Activated naive CD8-positive, alpha-beta T cell treated with anti-CD3 and anti-CD28 coated beads, Interleukin-2, amount 50 U/mL, for 24 hours (primary cell): ENCODE results near the gene ZDBF2.
"Not testable (repeated sequence)": the region's sequence is repeated elsewhere in the genome, so short reads cannot be mapped to it uniquely, and the experiment has no call there.

ENCODE experiments used
- ATAC-seq: fragments of 150-1000 bp; cut with Tn5 transposase; one replicate; pipeline ENCODE4 v1.10.0; 2021
- DNase-seq: peaks from one replicate; pipeline ENCODE4 v3.0.0; 2021
- H3K27ac Mint-ChIP-seq: one replicate; pipeline ENCODE4 v1.8.0; 2021; ENCODE audit warnings: mild to moderate bottlenecking, mixed read lengths
- H3K27me3 Mint-ChIP-seq: one replicate; pipeline ENCODE4 v1.8.0; 2021; ENCODE audit warnings: mixed read lengths
- H3K36me3 Mint-ChIP-seq: one replicate; pipeline ENCODE4 v1.8.0; 2021; ENCODE audit warnings: low read depth, mixed read lengths
- H3K4me1 Mint-ChIP-seq: one replicate; pipeline ENCODE4 v1.8.0; 2021; ENCODE audit warnings: mixed read lengths
- H3K4me3 Mint-ChIP-seq: one replicate; pipeline ENCODE4 v1.8.0; 2021; ENCODE audit warnings: mild to moderate bottlenecking, moderate library complexity, mixed read lengths
- H3K9me3 Mint-ChIP-seq: one replicate; pipeline ENCODE4 v1.8.0; 2021; ENCODE audit warnings: mixed read lengths

The ZDBF2 gene

DNA sequence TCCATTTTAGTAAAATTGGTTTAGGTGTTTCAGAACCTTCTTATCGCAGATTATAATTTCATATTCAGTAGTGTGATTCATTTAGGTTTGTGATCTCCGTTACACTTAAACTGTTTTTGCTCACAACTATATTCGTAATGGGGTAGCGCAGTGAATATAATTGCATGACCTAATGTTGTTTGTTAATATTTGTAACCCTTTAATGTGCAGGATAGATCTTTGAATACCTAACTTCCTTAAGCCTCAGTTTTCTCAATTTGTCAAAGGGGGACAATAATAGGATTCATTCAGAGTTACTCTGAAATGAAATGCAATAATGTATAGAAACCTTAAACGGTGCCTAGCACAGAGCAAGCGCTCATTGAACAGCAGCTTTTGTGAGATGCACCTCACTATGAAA lies 558 bp upstream of the ZDBF2 start:
- H3K27ac Mint-ChIP-seq = peak overlapping the region; percentile 19
- peaks cover 18% of the 10 kb centered on the region for H3K4me1 Mint-ChIP-seq
- no peak for DNase-seq
- H3K36me3 Mint-ChIP-seq = no peaks in the 10 kb centered on the region
- peaks cover 64% of the 10 kb centered on the region for H3K27me3 Mint-ChIP-seq
- ATAC-seq = no peak
- H3K4me3 Mint-ChIP-seq = peak overlapping the region; percentile 63
- H3K9me3 Mint-ChIP-seq = no peaks in the 10 kb centered on the region

GRCh38 chr2:206275312-206276055 lies 1.0 kb downstream of the ZDBF2 start:
- Mint-ChIP-seq H3K36me3 (no peaks in the 10 kb centered on the region), H3K4me1 (peaks cover 18% of the 10 kb centered on the region), H3K27ac (peak overlapping the region; percentile 84), H3K9me3 (no peaks in the 10 kb centered on the region), H3K4me3 (peak overlapping the region; percentile 82), H3K27me3 (peaks cover 56% of the 10 kb centered on the region)
- DNase-seq (peak; percentile 6), ATAC-seq (peak; percentile 13)

DNA sequence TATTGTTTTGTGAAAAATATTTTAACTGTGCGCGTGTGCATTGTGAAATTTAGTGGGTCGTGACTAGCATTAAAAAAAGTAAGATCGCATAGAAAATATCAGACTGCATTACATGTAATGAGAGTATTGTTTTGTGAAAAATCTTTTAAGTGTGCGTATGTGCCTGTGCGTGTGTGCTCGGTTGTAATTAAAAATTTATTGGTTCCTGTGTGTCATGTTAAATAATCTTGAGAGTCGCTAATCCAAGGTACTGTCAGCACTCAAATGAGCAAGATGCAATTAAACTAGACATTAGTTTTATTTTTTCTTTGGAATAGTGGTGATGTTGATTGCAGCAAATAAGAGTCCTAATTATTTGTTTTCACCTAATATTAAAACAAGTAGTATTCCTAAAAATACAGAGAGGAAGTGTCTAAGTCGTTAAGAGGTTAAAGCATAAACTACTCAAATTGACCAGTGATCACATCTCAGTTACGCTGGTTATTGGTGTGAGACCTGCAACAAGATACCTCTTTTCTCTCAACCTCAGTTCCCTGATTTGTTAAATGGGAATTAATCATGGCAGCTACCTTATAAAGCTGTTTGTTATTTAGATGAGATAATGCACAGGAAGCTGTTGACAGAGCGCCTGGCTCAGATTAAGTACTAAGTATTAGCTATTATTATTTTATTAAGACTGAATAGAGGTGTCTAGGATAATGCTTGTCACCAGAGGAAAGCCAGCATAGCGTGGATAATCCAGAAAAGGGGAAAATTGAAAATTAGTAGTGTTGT lies 1.9 kb downstream of the ZDBF2 start:
- Mint-ChIP-seq H3K27me3 (peaks cover 51% of the 10 kb centered on the region), H3K4me3 (peak overlapping the region; percentile 82), H3K9me3 (no peaks in the 10 kb centered on the region), H3K4me1 (peaks cover 18% of the 10 kb centered on the region), H3K36me3 (no peaks in the 10 kb centered on the region), H3K27ac (no peak overlapping the region)
- DNase-seq (no peak), ATAC-seq (no peak)

DNA sequence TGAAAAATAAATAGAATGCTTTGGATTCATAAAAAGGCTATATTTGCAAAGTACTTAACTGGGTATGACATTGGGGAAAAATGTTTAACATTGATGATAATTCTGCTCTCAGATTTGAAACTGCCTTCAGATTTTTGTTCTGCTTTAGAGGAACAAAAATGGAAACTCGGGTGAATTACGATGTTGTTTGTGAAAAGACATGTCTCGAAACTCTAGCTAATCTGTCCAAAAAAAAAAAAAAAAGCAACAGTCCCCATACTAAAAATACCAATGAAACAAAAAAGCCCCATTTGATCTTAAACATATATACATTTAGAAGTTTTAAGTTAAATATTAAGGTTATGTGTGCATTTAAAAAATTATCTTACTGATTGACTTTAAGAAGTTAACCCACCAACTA lies 3.0 kb downstream of the ZDBF2 start:
- no peaks in the 10 kb centered on the region for H3K9me3 Mint-ChIP-seq
- H3K4me1 Mint-ChIP-seq = peaks cover 18% of the 10 kb centered on the region
- DNase-seq (no peak), ATAC-seq (no peak)
- H3K27me3 Mint-ChIP-seq = peaks cover 42% of the 10 kb centered on the region
- no peak overlapping the region for H3K4me3 Mint-ChIP-seq
- no peak overlapping the region for H3K27ac Mint-ChIP-seq
- no peaks in the 10 kb centered on the region for H3K36me3 Mint-ChIP-seq

DNA sequence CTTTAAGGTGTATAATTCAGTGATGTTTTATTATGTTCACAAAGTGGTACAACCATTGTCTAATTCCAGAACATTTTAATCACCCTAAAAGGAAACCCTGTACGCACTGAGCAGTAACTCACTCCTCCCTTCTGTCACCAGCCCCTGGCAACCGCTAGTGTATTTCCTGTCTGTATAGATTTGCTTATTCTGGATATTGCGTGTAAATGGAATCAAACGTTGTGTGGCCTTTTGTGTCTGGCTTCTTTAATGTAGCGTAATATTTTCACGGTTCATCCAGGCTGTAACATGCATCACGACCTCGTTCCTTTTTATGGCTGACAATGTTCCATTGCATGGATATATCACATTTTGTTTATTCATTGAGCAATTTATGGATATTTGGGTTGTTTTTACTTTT lies 8.3 kb downstream of the ZDBF2 start:
- Mint-ChIP-seq H3K27me3 (peaks cover 9% of the 10 kb centered on the region), H3K9me3 (peaks cover 17% of the 10 kb centered on the region), H3K36me3 (peaks cover 25% of the 10 kb centered on the region), H3K4me1 (no peaks in the 10 kb centered on the region), H3K27ac (no peak overlapping the region), H3K4me3 (no peak overlapping the region)
- ATAC-seq (no peak), DNase-seq (no peak)

- peaks cover 22% of the 10 kb centered on the region for H3K9me3 Mint-ChIP-seq
- H3K36me3 Mint-ChIP-seq = peaks cover 50% of the 10 kb centered on the region
Measured at GRCh38 chr2:206287197-206287596, 12.7 kb downstream of the ZDBF2 start.

GRCh38 chr2:206289391-206289790 lies 14.9 kb downstream of the ZDBF2 start:
- Mint-ChIP-seq H3K27me3 (no peaks in the 10 kb centered on the region), H3K9me3 (peaks cover 22% of the 10 kb centered on the region), H3K36me3 (peaks cover 43% of the 10 kb centered on the region), H3K4me1 (no peaks in the 10 kb centered on the region), H3K27ac (no peak overlapping the region), H3K4me3 (no peak overlapping the region)
- no peak for DNase-seq
- ATAC-seq = no peak

More at GRCh38 chr2:206287197-206287596, 12.7 kb downstream of the ZDBF2 start:
- H3K4me3 Mint-ChIP-seq = no peak overlapping the region
- ATAC-seq (no peak), DNase-seq (no peak)
- no peaks in the 10 kb centered on the region for H3K4me1 Mint-ChIP-seq
- peaks cover 3% of the 10 kb centered on the region for H3K27me3 Mint-ChIP-seq
- no peak overlapping the region for H3K27ac Mint-ChIP-seq

DNA sequence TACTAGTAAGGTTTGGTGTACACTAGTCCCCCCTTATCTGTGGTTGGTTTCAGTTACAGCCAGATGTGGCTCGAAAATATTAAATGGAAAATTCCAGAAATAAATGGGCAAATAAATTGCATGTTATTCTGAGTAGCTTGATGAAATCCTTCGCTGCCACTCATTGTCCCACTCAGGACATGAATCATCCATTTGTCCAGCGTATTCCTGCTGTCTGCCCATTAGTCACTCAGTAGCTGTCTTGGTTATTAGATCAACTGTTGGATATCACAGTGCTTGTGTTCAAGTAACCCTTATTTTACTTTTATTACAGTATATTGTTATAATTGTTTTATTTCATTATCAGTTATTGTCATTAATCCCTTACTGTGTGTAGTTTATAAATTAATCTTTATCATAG lies 21.7 kb downstream of the ZDBF2 start:
- ATAC-seq (no peak), DNase-seq (no peak)
- Mint-ChIP-seq H3K4me1 (no peaks in the 10 kb centered on the region), H3K27me3 (no peaks in the 10 kb centered on the region), H3K27ac (no peak overlapping the region), H3K4me3 (no peak overlapping the region), H3K36me3 (peaks cover 8% of the 10 kb centered on the region), H3K9me3 (peaks cover 4% of the 10 kb centered on the region)

DNA sequence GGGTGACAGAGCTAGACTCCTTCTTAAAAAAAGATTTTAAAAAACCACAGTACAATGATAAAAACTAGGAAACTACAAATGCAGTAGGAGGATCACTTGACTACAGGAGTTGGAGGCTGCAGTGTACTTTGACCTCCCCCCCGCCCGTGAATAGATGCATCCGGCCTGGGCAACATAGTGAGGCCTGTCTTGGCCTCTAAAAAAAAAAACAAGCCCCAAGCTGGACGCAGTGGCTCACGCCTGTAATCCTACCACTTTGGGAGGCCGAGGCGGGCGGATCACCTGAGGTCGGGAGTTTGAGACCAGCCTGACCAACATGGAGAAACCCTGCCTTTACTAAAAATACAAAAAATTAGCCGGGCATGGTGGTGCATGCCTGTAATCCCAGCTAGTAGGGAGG lies 25.1 kb downstream of the ZDBF2 start:
- not testable (repeated sequence) for DNase-seq, H3K27me3 Mint-ChIP-seq, H3K4me1 Mint-ChIP-seq, ATAC-seq, H3K4me3 Mint-ChIP-seq, H3K27ac Mint-ChIP-seq, H3K9me3 Mint-ChIP-seq, H3K36me3 Mint-ChIP-seq

DNA sequence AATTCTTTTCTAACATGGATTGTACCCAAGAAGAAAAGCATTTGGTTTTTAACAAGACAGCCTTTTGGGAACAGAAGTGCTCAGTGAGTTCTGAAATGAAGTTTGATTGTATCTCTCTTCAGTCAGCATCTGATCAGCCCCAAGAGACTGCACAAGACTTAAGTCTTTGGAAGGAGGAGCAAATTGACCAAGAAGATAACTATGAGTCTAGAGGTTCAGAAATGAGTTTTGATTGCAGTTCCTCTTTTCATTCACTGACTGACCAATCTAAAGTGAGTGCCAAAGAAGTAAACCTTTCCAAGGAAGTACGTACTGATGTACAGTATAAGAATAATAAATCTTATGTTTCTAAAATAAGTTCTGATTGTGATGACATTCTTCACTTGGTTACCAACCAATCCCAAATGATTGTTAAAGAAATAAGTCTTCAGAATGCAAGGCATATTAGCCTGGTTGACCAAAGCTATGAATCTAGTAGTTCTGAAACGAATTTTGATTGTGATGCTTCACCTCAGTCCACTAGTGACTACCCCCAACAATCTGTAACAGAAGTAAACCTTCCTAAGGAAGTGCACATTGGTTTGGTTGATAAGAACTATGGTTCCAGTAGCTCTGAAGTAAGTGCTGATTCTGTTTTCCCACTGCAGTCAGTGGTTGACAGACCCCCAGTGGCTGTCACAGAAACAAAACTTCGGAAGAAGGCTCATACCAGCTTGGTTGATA lies 31.2 kb downstream of the ZDBF2 start:
- no peak overlapping the region for H3K4me3 Mint-ChIP-seq
- peaks cover 7% of the 10 kb centered on the region for H3K9me3 Mint-ChIP-seq
- H3K27ac Mint-ChIP-seq = no peak overlapping the region
- no peak for ATAC-seq
- no peaks in the 10 kb centered on the region for H3K27me3 Mint-ChIP-seq
- no peaks in the 10 kb centered on the region for H3K4me1 Mint-ChIP-seq
- no peak for DNase-seq
- H3K36me3 Mint-ChIP-seq = peaks cover 28% of the 10 kb centered on the region

DNA sequence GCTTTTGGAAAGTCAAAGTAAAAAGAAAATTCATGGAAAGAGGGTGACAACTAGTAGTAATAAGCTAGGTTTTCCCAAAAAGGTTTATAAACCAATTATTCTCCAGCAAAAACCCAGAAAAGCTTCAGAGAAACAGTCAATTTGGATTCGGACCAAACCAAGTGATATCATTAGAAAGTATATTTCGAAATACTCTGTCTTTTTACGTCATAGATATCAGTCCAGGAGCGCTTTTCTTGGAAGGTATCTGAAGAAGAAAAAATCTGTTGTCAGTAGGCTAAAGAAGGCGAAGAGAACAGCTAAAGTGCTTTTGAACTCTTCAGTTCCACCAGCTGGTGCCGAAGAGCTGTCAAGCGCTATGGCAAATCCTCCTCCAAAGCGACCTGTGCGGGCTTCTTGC lies 36.6 kb downstream of the ZDBF2 start:
- DNase-seq (no peak), ATAC-seq (no peak)
- no peaks in the 10 kb centered on the region for H3K4me1 Mint-ChIP-seq
- no peak overlapping the region for H3K27ac Mint-ChIP-seq
- H3K4me3 Mint-ChIP-seq = no peak overlapping the region
- peaks cover 16% of the 10 kb centered on the region for H3K36me3 Mint-ChIP-seq
- peaks cover 7% of the 10 kb centered on the region for H3K9me3 Mint-ChIP-seq
- no peaks in the 10 kb centered on the region for H3K27me3 Mint-ChIP-seq

- H3K27me3 Mint-ChIP-seq = no peaks in the 10 kb centered on the region
- peaks cover 3% of the 10 kb centered on the region for H3K36me3 Mint-ChIP-seq
- H3K4me3 Mint-ChIP-seq = no peak overlapping the region
- DNase-seq = no peak
- H3K9me3 Mint-ChIP-seq = no peaks in the 10 kb centered on the region
- H3K4me1 Mint-ChIP-seq = no peaks in the 10 kb centered on the region
- no peak overlapping the region for H3K27ac Mint-ChIP-seq
- ATAC-seq = no peak
Measured at GRCh38 chr2:206316141-206316540, 41.7 kb downstream of the ZDBF2 start.

DNA sequence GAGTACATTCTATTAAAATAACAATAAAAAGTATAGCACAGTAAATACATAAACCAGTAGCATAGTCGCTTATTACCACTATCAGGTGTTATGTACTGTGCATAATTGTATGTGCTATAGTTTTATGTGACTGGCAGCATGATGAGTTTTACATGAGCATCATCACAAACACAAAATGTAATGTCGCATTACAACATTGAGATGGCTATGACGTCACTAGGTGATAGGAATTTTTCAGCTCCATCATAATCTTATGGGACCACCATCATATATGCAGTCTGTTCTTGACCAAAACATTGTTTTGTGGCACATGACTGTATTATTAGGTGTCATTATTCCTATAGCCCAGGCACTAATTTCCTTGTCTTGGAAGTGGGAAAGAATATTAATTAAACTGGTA lies 48.6 kb downstream of the ZDBF2 start:
- ATAC-seq (no peak), DNase-seq (no peak)
- Mint-ChIP-seq H3K36me3 (peaks cover 2% of the 10 kb centered on the region), H3K27ac (no peak overlapping the region), H3K27me3 (no peaks in the 10 kb centered on the region), H3K4me3 (no peak overlapping the region), H3K4me1 (no peaks in the 10 kb centered on the region), H3K9me3 (peaks cover 5% of the 10 kb centered on the region)

GRCh38 chr2:206323486-206323885 lies 49.0 kb downstream of the ZDBF2 start:
- H3K36me3 Mint-ChIP-seq = peaks cover under 1% of the 10 kb centered on the region
- no peak overlapping the region for H3K4me3 Mint-ChIP-seq
- no peak for DNase-seq

DNA sequence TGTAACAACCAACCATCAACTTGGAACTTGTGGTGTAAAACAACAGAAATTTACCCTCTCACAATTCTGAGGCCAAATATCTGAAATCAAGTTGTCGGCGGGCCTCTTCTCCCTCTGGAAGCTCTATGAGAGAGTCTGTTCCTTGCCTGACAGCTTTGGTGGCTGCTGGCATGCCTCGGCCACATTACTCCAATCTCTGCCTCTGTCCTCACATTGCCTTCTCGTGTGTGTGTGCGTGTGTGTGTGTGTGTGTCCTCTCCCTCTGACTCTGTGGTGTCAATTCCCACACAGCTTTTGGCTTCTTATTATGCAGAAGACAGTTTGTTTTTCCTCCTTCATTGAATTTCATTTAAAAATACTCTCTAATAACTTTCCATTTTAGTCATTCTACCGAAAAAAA lies 50.4 kb downstream of the ZDBF2 start:
- Mint-ChIP-seq H3K9me3 (peaks cover 5% of the 10 kb centered on the region), H3K4me1 (no peaks in the 10 kb centered on the region), H3K36me3 (no peaks in the 10 kb centered on the region), H3K4me3 (no peak overlapping the region), H3K27ac (no peak overlapping the region), H3K27me3 (peaks cover 2% of the 10 kb centered on the region)
- DNase-seq (no peak), ATAC-seq (no peak)

More at GRCh38 chr2:206323486-206323885, 49.0 kb downstream of the ZDBF2 start:
- H3K9me3 Mint-ChIP-seq = peaks cover 5% of the 10 kb centered on the region
- no peak overlapping the region for H3K27ac Mint-ChIP-seq
- ATAC-seq = no peak
- H3K4me1 Mint-ChIP-seq = no peaks in the 10 kb centered on the region
- H3K27me3 Mint-ChIP-seq = no peaks in the 10 kb centered on the region
